Brain microvascular endothelial cell (primary cell): Measurements from ENCODE around the gene KMO.
A peak's percentile ranks its signal among the peaks of the same experiment; 100 is the strongest.

ENCODE experiments used
- DNase-seq: peaks from one replicate; pipeline ENCODE4 v3.0.0-alpha.2; 2020
- H3K27ac ChIP-seq: fragments of 250-450 bp; sonication (Bioruptor Pico); 2 replicates; pipeline ENCODE4 v1.5.1; 2020; ENCODE audit warnings: mild to moderate bottlenecking, moderate library complexity
- H3K27me3 ChIP-seq: fragments of 250-450 bp; sonication (Bioruptor Pico); replicated peaks from 2 replicates; pipeline ENCODE4 v1.5.1; 2020; ENCODE audit warnings: mild to moderate bottlenecking
- H3K36me3 ChIP-seq: fragments of 250-450 bp; sonication (Bioruptor Pico); replicated peaks from 2 replicates; pipeline ENCODE4 v1.5.1; 2020; ENCODE audit warnings: mild to moderate bottlenecking
- H3K4me3 ChIP-seq: 2 replicates; pipeline ENCODE4 v1.5.1; 2011; ENCODE audit warnings: low read depth, mild to moderate bottlenecking, control low read depth, low read length, moderate library complexity
- CTCF ChIP-seq: IDR thresholded peaks from 2 replicates; pipeline ENCODE4 v1.5.1; 2011; ENCODE audit warnings: low read depth, mild to moderate bottlenecking, moderate library complexity, low read length, control low read depth, inconsistent platforms; ENCODE audit errors: missing control alignments
- in situ Hi-C: cut with HindIII; loops from 2 replicates; pipeline ENCODE4 v1.10.0; 2017; ENCODE audit warnings: low sequenced_read_pairs, low pct_ligation_motif_present

Gene KMO

DNA sequence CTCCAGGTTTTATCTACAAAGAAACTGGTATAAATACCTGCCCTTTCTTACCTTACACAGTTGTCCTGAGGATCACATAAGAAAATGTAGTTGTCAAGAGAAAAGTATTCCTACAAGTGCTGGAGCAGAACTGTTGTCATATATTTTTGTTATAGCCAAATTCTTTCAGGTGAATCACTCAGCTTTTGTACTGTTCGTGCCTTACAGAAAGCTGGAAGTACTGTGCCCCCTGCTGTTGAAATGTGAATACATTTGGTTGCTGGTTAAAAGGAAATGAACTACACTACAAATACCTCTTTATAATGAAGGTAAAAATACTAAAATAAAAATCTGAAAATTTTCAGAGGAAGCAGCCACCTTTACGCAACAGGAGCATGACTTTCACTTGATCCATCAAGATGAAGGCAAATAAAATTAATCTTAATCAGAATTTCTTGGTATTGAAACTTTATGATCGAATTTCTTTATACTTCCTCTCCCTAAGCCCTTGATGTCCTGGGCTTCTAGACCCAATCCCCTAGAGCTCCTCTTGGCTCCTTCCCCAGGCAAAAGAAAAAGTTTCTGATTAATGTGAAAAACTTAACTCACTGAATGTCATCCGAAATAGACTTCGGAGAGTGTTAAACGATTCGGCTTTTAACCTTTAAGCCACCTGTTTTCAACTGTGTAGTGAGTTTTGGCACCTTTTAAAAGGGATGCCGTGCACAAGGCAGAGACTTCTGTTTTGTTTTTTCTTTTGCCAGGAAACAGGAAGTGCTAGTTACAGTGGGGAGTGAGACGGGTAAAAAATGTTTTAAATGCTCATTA lies 95.5 kb downstream of the KMO start:
- Histone ChIP-seq H3K36me3 (no peaks in the 10 kb centered on the region), H3K27ac (no peak overlapping the region), H3K4me3 (no peak overlapping the region), H3K27me3 (no peaks in the 10 kb centered on the region)
- in situ Hi-C loops: no loop called here
- TF ChIP-seq CTCF: peak; percentile 68
- peak; percentile 82 for DNase-seq

DNA sequence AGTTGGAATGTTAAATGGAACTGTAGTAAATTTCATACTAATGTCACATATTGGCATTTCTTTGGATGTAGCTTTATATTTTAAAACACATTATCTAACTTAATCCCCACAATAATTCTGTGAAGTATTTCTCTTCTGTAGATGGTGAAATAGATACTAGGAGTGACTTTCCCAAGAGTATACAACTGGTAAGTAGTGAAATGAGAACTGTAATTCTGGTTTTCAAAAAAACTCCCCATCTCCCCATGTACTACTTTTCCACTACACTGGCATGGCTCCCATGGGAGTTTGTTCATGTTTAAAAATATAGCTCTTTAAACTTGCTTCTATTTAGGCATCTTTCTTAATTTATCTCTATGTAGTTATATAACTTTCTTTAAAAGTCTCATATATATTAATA lies 97.8 kb downstream of the KMO start:
- Histone ChIP-seq H3K36me3 (peaks cover 4% of the 10 kb centered on the region), H3K27ac (no peak overlapping the region), H3K4me3 (no peak overlapping the region), H3K27me3 (no peaks in the 10 kb centered on the region)
- no peak for TF ChIP-seq CTCF
- in situ Hi-C loops: no loop called here
- no peak for DNase-seq

DNA sequence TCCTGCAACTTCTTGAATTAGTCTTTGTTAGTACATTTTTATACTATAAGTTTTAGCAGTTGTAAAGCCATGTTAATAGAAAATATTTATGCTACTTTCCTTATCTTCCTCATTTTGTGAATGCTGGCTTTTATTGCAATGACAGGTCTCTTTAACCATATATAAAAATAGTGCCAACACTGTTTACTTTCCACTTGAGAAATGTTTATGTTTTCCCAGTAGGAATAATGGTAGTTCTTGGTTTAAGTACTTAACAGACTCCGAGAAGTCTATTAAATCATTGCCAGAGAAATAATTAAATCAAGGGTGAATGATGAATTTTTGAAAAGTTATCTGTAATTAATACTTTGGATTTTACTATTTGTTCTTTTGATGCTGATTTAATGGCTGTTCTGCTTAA lies 98.3 kb downstream of the KMO start:
- H3K36me3 ChIP-seq: peaks cover 9% of the 10 kb centered on the region
- no peak for DNase-seq
- TF ChIP-seq CTCF: no peak
- in situ Hi-C loops: no loop called here
- no peak overlapping the region for H3K27ac ChIP-seq
- H3K27me3 ChIP-seq: no peaks in the 10 kb centered on the region
- H3K4me3 ChIP-seq: no peak overlapping the region

GRCh38 chr1:241630899-241631298 lies 98.7 kb downstream of the KMO start:
- Histone ChIP-seq H3K27me3 (no peaks in the 10 kb centered on the region), H3K36me3 (peaks cover 10% of the 10 kb centered on the region), H3K4me3 (no peak overlapping the region), H3K27ac (no peak overlapping the region)
- TF ChIP-seq CTCF: no peak
- DNase-seq: no peak
- in situ Hi-C loops: no loop called here

GRCh38 chr1:241631674-241632073 lies 99.5 kb downstream of the KMO start:
- H3K36me3 ChIP-seq: peaks cover 10% of the 10 kb centered on the region
- H3K27ac ChIP-seq: no peak overlapping the region
- in situ Hi-C loops: no loop called here
- TF ChIP-seq CTCF: no peak
- no peak for DNase-seq
- H3K4me3 ChIP-seq: no peak overlapping the region
- no peaks in the 10 kb centered on the region for H3K27me3 ChIP-seq

- DNase-seq: no peak
- H3K27me3 ChIP-seq: no peaks in the 10 kb centered on the region
- H3K36me3 ChIP-seq: peaks cover 10% of the 10 kb centered on the region
- no peak for TF ChIP-seq CTCF
- H3K27ac ChIP-seq: no peak overlapping the region
- in situ Hi-C loops: no loop called here
- H3K4me3 ChIP-seq: no peak overlapping the region
Observed at GRCh38 chr1:241632987-241633386, 100.8 kb downstream of the KMO start.
